NCI-H1694 (cell line): ENCODE measurements around the gene ATP7B.

Experiments
- DNase-seq: peaks from one replicate; lab custom pipeline; 2025; lab: John Stamatoyannopoulos, UW

Gene ATP7B

GRCh38 chr13:51950722-51951121, 60.5 kb downstream of the ATP7B start:
- DNase-seq, result no peak

- DNase-seq, result no peak
Observed at GRCh38 chr13:51946163-51946669, 65.0 kb downstream of the ATP7B start.

GRCh38 chr13:51945149-51945548, 66.1 kb downstream of the ATP7B start:
- DNase-seq, result no peak

GRCh38 chr13:51944428-51944827, 66.8 kb downstream of the ATP7B start:
- no peak for DNase-seq

GRCh38 chr13:51943721-51944120, 67.5 kb downstream of the ATP7B start:
- no peak for DNase-seq

GRCh38 chr13:51942189-51942588, 69.1 kb downstream of the ATP7B start:
- DNase-seq, result no peak

- DNase-seq, result no peak
Observed at GRCh38 chr13:51938454-51938853, 72.8 kb downstream of the ATP7B start.

- DNase-seq, result no peak
Observed at GRCh38 chr13:51937320-51938290, 73.6 kb downstream of the ATP7B start.

- no peak for DNase-seq
Observed at GRCh38 chr13:51935326-51936171, 75.7 kb downstream of the ATP7B start.

- DNase-seq, result no peak
Observed at GRCh38 chr13:51934461-51935087, 76.7 kb downstream of the ATP7B start.

GRCh38 chr13:51933466-51934058, 77.7 kb downstream of the ATP7B start:
- DNase-seq, result no peak

- no peak for DNase-seq
Observed at GRCh38 chr13:51932231-51932630, 79.0 kb downstream of the ATP7B start.

GRCh38 chr13:51931606-51932005, 79.6 kb downstream of the ATP7B start:
- DNase-seq, result no peak

- DNase-seq, result no peak
Observed at GRCh38 chr13:51929699-51930098, 81.6 kb downstream of the ATP7B start.

- DNase-seq, result no peak
Observed at GRCh38 chr13:51928231-51928630, 83.0 kb downstream of the ATP7B start.

- DNase-seq, result no peak
Observed at GRCh38 chr13:51927129-51927528, 84.1 kb downstream of the ATP7B start.

GRCh38 chr13:51926528-51926885, 84.7 kb downstream of the ATP7B start:
- DNase-seq, result no peak

GRCh38 chr13:51925865-51926527, 85.3 kb downstream of the ATP7B start:
- DNase-seq, result no peak

- no peak for DNase-seq
Observed at GRCh38 chr13:51924756-51925544, 86.3 kb downstream of the ATP7B start.

- DNase-seq, result no peak
Observed at GRCh38 chr13:51923983-51924539, 87.2 kb downstream of the ATP7B start.
